AG09319 (cell line): ENCODE measurements around the gene GALNT2.

Experiments used
- DNase-seq: peaks from one replicate; pipeline ENCODE4 v3.0.0-alpha.2; 2010; ENCODE audit warnings: low read depth; ENCODE audit errors: extremely low read depth
- TF ChIP-seq, protein P1 (sequence below): IDR thresholded peaks from 2 replicates; pipeline ENCODE4 v1.5.1; 2011; ENCODE audit warnings: low read depth, mild to moderate bottlenecking, inconsistent platforms, low read length, moderate library complexity

The GALNT2 gene

DNA sequence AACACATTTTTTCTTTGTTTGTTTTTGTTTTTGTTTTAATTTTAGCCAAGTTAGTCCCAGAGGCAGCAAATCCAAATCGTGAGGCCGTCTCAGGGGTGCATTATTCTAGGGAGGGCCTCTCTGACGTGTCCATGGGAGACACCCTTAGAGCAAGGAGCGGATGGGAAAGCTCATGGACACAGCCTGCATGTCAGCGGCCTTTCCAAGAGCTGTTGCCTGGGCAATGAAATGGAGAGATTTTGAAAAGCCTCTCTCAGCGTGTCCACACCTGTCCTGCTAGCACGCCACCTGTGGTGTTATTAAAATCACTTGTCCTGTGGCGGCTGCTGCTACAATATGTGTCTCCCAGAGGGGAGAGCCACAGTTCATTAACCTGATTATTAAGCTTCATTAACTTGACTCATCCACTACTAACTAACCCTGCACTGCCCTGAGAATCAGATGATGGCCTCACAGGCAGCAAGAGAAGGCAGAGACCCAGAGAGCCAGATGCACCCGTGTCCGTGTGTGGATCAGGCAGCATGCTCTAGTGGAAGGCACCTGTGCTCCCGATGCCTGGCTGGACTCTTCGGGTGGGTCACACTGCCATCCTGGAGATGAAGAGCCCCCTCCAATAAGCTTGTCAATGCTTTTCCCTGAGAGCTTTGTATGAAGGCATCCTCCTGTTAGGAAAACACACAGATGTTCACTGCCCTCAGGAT, 225.8 kb downstream of the GALNT2 start:
- no peak for DNase-seq
- TF ChIP-seq, protein P1, sequence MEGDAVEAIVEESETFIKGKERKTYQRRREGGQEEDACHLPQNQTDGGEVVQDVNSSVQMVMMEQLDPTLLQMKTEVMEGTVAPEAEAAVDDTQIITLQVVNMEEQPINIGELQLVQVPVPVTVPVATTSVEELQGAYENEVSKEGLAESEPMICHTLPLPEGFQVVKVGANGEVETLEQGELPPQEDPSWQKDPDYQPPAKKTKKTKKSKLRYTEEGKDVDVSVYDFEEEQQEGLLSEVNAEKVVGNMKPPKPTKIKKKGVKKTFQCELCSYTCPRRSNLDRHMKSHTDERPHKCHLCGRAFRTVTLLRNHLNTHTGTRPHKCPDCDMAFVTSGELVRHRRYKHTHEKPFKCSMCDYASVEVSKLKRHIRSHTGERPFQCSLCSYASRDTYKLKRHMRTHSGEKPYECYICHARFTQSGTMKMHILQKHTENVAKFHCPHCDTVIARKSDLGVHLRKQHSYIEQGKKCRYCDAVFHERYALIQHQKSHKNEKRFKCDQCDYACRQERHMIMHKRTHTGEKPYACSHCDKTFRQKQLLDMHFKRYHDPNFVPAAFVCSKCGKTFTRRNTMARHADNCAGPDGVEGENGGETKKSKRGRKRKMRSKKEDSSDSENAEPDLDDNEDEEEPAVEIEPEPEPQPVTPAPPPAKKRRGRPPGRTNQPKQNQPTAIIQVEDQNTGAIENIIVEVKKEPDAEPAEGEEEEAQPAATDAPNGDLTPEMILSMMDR = no peak

DNA sequence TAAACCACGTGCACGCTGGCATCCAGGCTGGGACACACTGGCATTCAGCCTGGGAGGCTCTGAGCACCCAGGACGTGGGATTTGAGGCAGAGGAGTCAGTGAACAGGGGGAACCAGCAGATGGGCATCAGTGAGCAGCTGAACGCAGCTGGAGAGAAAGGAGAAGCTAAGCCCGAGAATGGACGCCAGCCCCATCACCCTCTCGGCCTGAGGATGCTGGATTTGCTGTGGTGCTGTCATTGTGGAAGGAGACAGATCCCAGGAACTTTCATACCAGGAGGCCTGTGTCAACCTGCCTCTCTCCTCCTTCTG, 226.3 kb downstream of the GALNT2 start:
- no peak for DNase-seq
- TF ChIP-seq, protein P1 = no peak

DNA sequence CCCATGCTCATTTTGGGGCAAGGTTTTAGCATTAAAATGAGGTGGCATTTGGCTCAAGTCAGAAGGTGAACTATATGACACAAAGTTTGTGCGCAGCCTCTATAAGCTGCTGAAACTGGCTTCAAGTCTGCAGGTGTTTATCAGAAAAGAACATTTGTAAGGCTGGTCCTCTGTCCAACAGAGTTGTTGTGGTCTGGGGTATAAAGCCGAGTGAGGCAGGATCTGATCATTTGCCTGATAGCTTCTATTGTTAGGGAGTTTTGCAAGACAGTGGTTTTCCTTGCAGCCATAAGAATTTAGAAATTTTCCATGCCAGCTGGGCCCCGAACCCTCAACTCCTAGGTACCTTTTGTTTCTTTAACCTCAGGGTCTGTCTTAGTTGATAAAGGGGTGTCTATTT, 228.3 kb downstream of the GALNT2 start:
- no peak for DNase-seq
- TF ChIP-seq, protein P1 = no peak

DNA sequence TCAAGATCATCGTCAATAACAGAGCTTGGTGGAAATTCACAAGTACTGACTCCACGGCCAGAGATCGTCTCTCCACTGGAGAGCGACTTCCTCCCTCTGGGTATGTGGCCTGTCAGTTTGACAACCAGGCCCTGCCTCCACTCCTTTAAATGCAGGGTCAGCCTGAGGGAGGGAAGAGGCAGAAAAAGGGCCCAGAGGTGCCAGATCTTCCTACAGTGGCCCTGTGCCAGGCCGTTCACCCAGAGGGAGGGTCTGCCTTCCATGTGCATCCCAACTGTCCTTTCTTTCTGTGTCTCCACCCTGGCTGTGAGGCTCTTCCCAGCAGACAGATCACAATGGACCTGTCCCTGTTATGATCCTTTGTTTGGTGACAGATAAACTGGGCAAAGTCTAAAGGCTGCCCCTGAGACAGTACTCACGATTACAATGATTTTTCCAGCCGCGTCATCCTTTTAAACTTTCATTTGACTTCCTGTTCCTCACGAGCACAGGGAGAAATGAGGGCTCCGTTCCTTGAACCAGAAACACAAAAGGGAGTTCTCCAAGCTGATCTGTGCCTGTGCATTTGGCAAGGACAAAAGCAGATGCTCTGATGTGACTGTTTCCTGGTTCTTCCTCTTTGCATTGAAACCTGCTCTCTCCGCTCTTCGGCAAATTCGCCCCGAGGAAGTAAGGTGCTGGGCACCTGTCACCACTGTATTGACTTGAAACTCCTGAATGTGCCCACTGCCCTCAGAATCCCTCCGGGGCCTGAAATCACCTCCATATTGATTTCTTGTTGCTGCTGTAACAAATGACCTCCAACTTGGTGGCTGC, 232.4 kb downstream of the GALNT2 start:
- no peak for DNase-seq
- TF ChIP-seq, protein P1 = no peak

DNA sequence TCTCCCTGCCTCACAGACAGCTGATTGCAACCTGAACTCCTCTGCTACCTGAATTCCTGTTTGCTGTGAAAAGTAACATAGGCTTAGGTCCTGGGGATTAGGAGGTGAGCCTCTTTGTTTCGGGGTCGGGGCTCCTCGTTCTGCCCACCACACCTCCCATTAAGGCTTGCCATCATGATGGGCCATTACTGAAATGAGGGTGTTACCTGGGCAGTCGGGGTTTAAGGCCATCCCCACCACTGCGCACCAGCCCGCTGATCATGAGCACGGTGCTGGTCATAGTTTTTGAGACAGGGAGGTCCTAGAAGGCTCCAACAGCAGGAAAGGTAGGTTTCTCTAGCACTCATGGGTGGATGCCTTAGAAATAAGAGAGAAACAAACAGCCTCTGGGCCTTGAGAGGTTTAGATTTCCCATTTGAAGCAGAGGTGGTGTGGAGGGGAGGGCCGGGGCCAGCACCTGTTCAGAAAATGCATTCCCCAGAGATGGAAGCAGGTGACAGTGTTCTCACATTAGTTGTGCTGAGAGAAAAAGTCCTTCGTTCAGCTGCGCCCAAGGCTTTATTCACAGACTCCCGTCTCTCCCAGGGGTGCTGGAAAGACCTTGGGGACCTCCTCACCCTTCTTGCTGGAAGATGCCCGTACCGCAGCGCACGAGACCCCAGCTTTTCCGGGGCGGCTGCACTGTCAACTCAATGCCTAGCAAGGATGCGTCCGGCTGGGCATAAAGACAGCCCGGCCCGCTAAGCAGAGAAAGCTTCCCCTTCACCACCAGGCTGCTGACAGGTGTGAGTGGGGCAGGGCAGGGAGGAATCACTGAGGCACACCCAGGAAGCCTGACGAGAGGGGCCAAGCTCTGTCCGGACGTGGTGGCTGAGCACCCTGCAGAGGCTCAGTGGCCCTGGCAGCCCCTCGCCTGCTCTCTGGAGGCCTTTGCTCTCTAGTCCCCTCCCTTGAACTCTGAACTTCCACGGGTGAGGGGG, 233.6 kb downstream of the GALNT2 start:
- DNase-seq = no peak
- TF ChIP-seq, protein P1 = no peak

DNA sequence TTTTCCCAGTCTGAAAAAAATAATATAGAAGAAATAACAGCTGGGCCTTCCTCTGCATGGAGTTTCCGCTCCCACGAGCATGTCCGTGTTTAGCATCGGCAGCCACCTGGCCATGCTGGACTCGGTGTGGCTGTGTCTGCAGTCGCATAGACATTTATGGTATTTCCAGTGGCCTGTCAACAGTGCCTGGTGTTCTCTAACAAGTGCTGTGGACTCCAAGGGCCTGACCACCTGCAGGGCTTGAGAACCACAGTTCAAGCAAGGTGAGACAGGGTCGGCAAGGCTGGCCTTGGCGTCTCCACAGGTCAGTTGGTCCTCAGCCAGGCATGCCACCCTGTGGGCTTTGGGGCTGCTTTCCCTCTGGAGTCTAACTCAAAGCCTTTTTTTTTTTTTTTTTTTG, 234.3 kb downstream of the GALNT2 start:
- DNase-seq = no peak

More for the DNA sequence above, 234.3 kb downstream of the GALNT2 start:
- TF ChIP-seq, protein P1 = no peak
